GM08714 (cell line): Measurements from ENCODE around the gene TTLL1.
A peak's percentile ranks its signal among the peaks of the same experiment; 100 is the strongest.

Experiments
- H3K4me3 ChIP-seq: fragments of 200-500 bp; sonication (Bioruptor generic); 2 replicates; pipeline ENCODE4 v1.5.1; 2014; ENCODE audit warnings: mild to moderate bottlenecking, low read length, inconsistent platforms
- ZNF274 ChIP-seq: IDR thresholded peaks from 2 replicates; pipeline ENCODE4 v1.6.1; 2012; ENCODE audit warnings: mild to moderate bottlenecking, low read depth, low read length

TTLL1 gene

DNA sequence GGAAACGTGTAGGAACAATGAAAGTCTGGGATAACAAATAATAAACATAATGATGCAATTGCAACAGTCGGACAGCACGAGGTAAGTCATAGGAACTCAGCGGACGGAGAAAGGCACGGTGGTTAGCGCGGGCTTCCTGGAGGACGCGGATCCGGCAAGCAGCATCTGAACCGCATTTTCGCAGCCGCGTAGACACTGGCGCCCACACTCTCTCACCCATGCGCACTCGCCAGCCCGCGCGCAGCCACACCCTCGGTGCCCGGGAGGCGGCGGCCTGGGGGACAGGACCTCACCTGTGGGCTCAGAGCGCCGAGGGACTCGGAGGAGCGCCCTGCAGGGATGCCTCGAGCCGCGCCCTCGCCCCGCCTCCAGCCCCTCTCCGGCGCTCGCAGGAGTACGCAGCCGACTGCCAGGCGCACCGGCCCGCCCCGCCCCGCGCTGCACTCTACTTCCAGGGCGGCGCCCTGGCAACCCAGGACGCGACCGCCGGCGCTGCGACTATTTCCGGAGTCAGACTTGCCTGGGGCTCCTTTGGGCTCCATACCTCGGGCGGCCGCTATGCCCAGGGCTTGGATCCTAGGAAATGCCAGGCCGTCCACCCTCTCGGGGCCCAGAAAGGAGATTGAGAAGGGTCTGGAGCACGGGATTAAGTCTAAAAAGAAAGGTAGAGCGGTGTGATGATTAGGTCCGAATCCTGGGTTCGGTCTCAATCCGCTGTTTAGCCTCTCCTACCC is at the start of gene TTLL1:
TTLL1 (minus strand) TSS at position 408 of the 734 bp plus-strand sequence. CDS start 13,805 bp downstream, outside the sequence.
- TF ChIP-seq ZNF274: no peak

GRCh38 chr22:43136801-43137200 is 47.6 kb upstream of the TTLL1 start:
- TF ChIP-seq ZNF274: no peak
- no peak overlapping the region for H3K4me3 ChIP-seq

More for the DNA sequence above, at the start of gene TTLL1:
- H3K4me3 ChIP-seq: peak within 1 kb of the TSS; percentile 74

- TF ChIP-seq ZNF274: no peak
- no peak overlapping the region for H3K4me3 ChIP-seq
These were observed 47.1 kb upstream of the TTLL1 start for GRCh38 chr22:43136255-43136654.

GRCh38 chr22:43135565-43135964 is 46.4 kb upstream of the TTLL1 start:
- TF ChIP-seq ZNF274: no peak
- H3K4me3 ChIP-seq: no peak overlapping the region

GRCh38 chr22:43134553-43134952 is 45.4 kb upstream of the TTLL1 start:
- TF ChIP-seq ZNF274: no peak
- no peak overlapping the region for H3K4me3 ChIP-seq

DNA sequence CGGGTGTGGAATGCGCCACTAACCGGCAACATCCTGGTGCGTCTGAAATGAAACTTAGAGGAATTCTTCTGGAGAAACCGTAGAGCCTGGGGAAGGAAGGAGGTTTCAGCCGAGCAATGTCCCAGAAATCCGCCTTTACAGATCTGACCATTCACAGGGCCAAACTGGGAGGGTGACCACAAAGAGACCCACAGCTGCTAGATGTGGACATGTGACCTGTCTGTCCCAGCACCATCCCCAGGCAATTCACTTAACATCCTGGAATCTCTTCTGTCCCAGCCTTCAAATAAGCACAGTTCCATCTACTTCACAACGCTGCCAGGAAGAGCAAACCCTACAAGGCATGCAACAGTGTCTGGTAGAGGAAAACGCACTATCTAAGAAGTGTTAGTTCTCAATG is 44.2 kb upstream of the TTLL1 start:
- TF ChIP-seq ZNF274: no peak
- H3K4me3 ChIP-seq: no peak overlapping the region

- no peak overlapping the region for H3K4me3 ChIP-seq
- no peak for TF ChIP-seq ZNF274
These were observed 42.7 kb upstream of the TTLL1 start for GRCh38 chr22:43131773-43132501.

GRCh38 chr22:43129426-43130425 is 40.5 kb upstream of the TTLL1 start:
- H3K4me3 ChIP-seq: no peak overlapping the region

GRCh38 chr22:43128928-43129424 is 39.8 kb upstream of the TTLL1 start:
- no peak for TF ChIP-seq ZNF274
- H3K4me3 ChIP-seq: no peak overlapping the region

More at GRCh38 chr22:43129426-43130425, 40.5 kb upstream of the TTLL1 start:
- TF ChIP-seq ZNF274: no peak

- no peak overlapping the region for H3K4me3 ChIP-seq
- no peak for TF ChIP-seq ZNF274
These were observed 38.9 kb upstream of the TTLL1 start for GRCh38 chr22:43128116-43128515.

GRCh38 chr22:43127166-43127908 is 38.1 kb upstream of the TTLL1 start:
- no peak for TF ChIP-seq ZNF274
- no peak overlapping the region for H3K4me3 ChIP-seq

- TF ChIP-seq ZNF274: no peak
- H3K4me3 ChIP-seq: no peak overlapping the region
These were observed 37.4 kb upstream of the TTLL1 start for GRCh38 chr22:43126501-43127165.

DNA sequence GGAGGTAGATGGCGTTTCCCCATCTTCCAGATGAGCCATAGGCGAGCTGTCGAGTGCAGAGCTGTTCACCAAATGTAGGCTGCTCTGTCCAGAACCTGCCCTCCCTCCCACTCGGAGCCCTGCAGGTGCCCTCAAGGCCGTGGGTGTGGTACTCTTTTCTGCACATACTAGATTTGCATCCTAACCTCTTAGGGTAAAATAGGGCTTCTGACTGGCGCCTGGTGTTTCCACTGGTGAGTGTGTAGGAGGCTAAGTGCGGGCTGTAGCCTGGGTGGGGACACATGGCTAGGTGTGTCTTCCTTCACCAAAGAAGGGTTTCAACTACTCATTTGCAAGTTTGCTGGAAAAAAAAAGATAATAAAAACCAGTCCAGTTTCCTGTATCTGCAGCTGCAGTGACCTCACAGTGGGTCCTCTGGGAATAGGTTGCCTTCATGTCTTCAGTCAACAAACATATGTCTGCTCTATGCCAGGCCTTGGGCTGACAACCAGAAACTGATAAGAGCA is 29.8 kb upstream of the TTLL1 start:
- TF ChIP-seq ZNF274: no peak
- H3K4me3 ChIP-seq: no peak overlapping the region
